ENCODE measurements around the gene RPS6KL1.

GRCh38 chr14:74937171-74937570, 14.1 kb upstream of the RPS6KL1 start:
- no peak for TF ChIP-seq POLR2A (IDR thresholded peaks at IDR 0.05)
- TF ChIP-seq, protein P1, sequence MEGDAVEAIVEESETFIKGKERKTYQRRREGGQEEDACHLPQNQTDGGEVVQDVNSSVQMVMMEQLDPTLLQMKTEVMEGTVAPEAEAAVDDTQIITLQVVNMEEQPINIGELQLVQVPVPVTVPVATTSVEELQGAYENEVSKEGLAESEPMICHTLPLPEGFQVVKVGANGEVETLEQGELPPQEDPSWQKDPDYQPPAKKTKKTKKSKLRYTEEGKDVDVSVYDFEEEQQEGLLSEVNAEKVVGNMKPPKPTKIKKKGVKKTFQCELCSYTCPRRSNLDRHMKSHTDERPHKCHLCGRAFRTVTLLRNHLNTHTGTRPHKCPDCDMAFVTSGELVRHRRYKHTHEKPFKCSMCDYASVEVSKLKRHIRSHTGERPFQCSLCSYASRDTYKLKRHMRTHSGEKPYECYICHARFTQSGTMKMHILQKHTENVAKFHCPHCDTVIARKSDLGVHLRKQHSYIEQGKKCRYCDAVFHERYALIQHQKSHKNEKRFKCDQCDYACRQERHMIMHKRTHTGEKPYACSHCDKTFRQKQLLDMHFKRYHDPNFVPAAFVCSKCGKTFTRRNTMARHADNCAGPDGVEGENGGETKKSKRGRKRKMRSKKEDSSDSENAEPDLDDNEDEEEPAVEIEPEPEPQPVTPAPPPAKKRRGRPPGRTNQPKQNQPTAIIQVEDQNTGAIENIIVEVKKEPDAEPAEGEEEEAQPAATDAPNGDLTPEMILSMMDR (IDR thresholded peaks at IDR 0.05) = no peak

All from esophagus squamous epithelium (tissue), 4 donors.